Omental fat pad (tissue), 4 donors: ENCODE results near the gene LHFPL3. TPM values are rescaled to one million over a fixed set of nuclear protein-coding genes. Genes with fewer than 3 reads are reported as not detected.
"Not testable (repeated sequence)": the region's sequence is repeated elsewhere in the genome, so short reads cannot be mapped to it uniquely, and the experiment has no call there.

Experiments
- ATAC-seq: fragments of 150-250 bp; one replicate; pipeline ENCODE4 v1.9.1; 2016; ENCODE audit warnings: mild to moderate bottlenecking, moderate library complexity; ENCODE audit not compliant: low FRiP score
- DNase-seq: peaks from one replicate; pipeline ENCODE4 v3.0.0-alpha.2; 2019; ENCODE audit warnings: low spot score
- CTCF ChIP-seq, 3 donors: fragments of 450-650 bp; IDR thresholded peaks; one replicate each; pipeline ENCODE4 v1.5.1; 2016 to 2017; ENCODE audit warnings: antibody characterized with exemption in 3 of 3, mild to moderate bottlenecking in 3 of 3, moderate library complexity in 2 of 3
- total RNA-seq, 4 donors: library from RNA; depleted of rRNA; stranded (reverse); fragments of >200 nt; gene quantifications; one replicate each; pipeline ENCODE4 v1.1.0, GENCODE V29; 2016

The LHFPL3 gene
- total RNA-seq, 4 donors from 2014 or later, result not detected

- ATAC-seq, result no peak
- no peak for TF ChIP-seq CTCF (IDR thresholded peaks at IDR 0.05)
Observed at GRCh38 chr7:104933022-104933421, 604.6 kb downstream of the LHFPL3 start.

GRCh38 chr7:104933521-104933988 lies 605.2 kb downstream of the LHFPL3 start:
- no peak for ATAC-seq
- TF ChIP-seq CTCF (IDR thresholded peaks at IDR 0.05), result no peak
- DNase-seq, result no peak

More at GRCh38 chr7:104933022-104933421, 604.6 kb downstream of the LHFPL3 start:
- no peak for DNase-seq

GRCh38 chr7:104934665-104935064 lies 606.3 kb downstream of the LHFPL3 start:
- ATAC-seq, result no peak

GRCh38 chr7:104935276-104935675 lies 606.9 kb downstream of the LHFPL3 start:
- ATAC-seq (no peak), DNase-seq (no peak)
- no peak for TF ChIP-seq CTCF (IDR thresholded peaks at IDR 0.05)

More at GRCh38 chr7:104934665-104935064, 606.3 kb downstream of the LHFPL3 start:
- no peak for DNase-seq
- no peak for TF ChIP-seq CTCF (IDR thresholded peaks at IDR 0.05)

- ATAC-seq (no peak), DNase-seq (no peak)
- TF ChIP-seq CTCF (IDR thresholded peaks at IDR 0.05), result no peak
Observed at GRCh38 chr7:104936546-104936945, 608.1 kb downstream of the LHFPL3 start.

- ATAC-seq, DNase-seq: not testable (repeated sequence)
Observed at GRCh38 chr7:104937489-104937888, 609.1 kb downstream of the LHFPL3 start.

- no peak for TF ChIP-seq CTCF (IDR thresholded peaks at IDR 0.05)
- no peak for DNase-seq
- no peak for ATAC-seq
Observed at GRCh38 chr7:104938741-104939390, 610.5 kb downstream of the LHFPL3 start.
